Calu3 (cell line): ENCODE data around the gene NPHP4. TPM values are rescaled to one million over a fixed set of nuclear protein-coding genes. Genes with fewer than 3 reads are reported as not detected.

ENCODE experiments used
- BruUV-seq: library from RNA; stranded (reverse); fragments of 400-500 nt; replicated peaks from 2 replicates; lab custom pipeline; 2021; lab: Mats Ljungman, UMichigan
- CTCF ChIA-PET: fragments of 300-600 bp; sonication (Branson Sonifier 250); formaldehyde crosslinking; loops from one replicate; lab custom pipeline; 2022; ENCODE audit warnings: antibody characterized with exemption; lab: Charles Lee
- DNase-seq: peaks from one replicate; pipeline ENCODE4 v3.0.0; 2022
- H3K27ac Mint-ChIP-seq: one replicate; pipeline ENCODE4 v1.8.0; 2022; ENCODE audit warnings: mixed read lengths; ENCODE audit not compliant: unreplicated experiment
- H3K27me3 Mint-ChIP-seq: one replicate; pipeline ENCODE4 v1.8.0; 2022; ENCODE audit warnings: mixed read lengths; ENCODE audit not compliant: unreplicated experiment
- H3K36me3 Mint-ChIP-seq: one replicate; pipeline ENCODE4 v1.8.0; 2022; ENCODE audit warnings: mild to moderate bottlenecking, moderate library complexity, mixed read lengths; ENCODE audit not compliant: insufficient read depth, unreplicated experiment
- H3K4me1 Mint-ChIP-seq: one replicate; pipeline ENCODE4 v1.8.0; 2022; ENCODE audit warnings: mild to moderate bottlenecking, low read depth, mixed read lengths; ENCODE audit not compliant: unreplicated experiment
- H3K4me3 Mint-ChIP-seq: one replicate; pipeline ENCODE4 v1.8.0; 2022; ENCODE audit warnings: mild to moderate bottlenecking, low read depth, moderate library complexity, mixed read lengths; ENCODE audit not compliant: unreplicated experiment
- H3K9me3 Mint-ChIP-seq: one replicate; pipeline ENCODE4 v1.8.0; 2022; ENCODE audit warnings: low read depth, mixed read lengths; ENCODE audit not compliant: unreplicated experiment
- CTCF ChIP-seq: fragments of 200-600 bp; IDR thresholded peaks from one replicate; pipeline ENCODE4 v1.8.0; 2022; ENCODE audit warnings: antibody characterized with exemption; ENCODE audit not compliant: unreplicated experiment
- intact Hi-C: fragments of 100-400 bp; cut with micrococcal nuclease; formaldehyde crosslinking; loops from one replicate; pipeline ENCODE4 v1.10.0; 2022; ENCODE audit not compliant: unreplicated experiment
- total RNA-seq: library from RNA; stranded (reverse); gene quantifications from 2 replicates; pipeline ENCODE4 v1.2.3, GENCODE V29; 2022

The NPHP4 gene
- total RNA-seq, 1 experiment from 2014 or later: 11.1 TPM

GRCh38 chr1:5918275-5918649 is 74.0 kb downstream of the NPHP4 start:
- CTCF ChIA-PET: interaction anchor here (0.7 kb wide), 1 partner anchor 833 kb away, joined by 3 read pairs; no protein-coding TSS in a partner anchor
- Mint-ChIP-seq H3K4me1 (no peaks in the 10 kb centered on the region), H3K4me3 (no peak overlapping the region), H3K27ac (no peak overlapping the region), H3K27me3 (no peaks in the 10 kb centered on the region), H3K36me3 (peaks cover 3% of the 10 kb centered on the region), H3K9me3 (no peaks in the 10 kb centered on the region)
- BruUV-seq: no TSS peak
- no peak for TF ChIP-seq CTCF
- no peak for DNase-seq
- intact Hi-C loops: no loop called here

- DNase-seq: no peak
- H3K36me3 Mint-ChIP-seq: peaks cover 3% of the 10 kb centered on the region
- H3K4me1 Mint-ChIP-seq: no peaks in the 10 kb centered on the region
- intact Hi-C loops: loop anchor here (2.0 kb wide), 1 partner anchor 407 kb away; no protein-coding TSS in a partner anchor
- no peak for TF ChIP-seq CTCF
- no peaks in the 10 kb centered on the region for H3K9me3 Mint-ChIP-seq
- H3K27me3 Mint-ChIP-seq: no peaks in the 10 kb centered on the region
- CTCF ChIA-PET: interaction anchor here (0.6 to 0.7 kb wide), 2 partner anchors 678 to 833 kb away, joined by 3 to 8 read pairs; no protein-coding TSS in a partner anchor
- no peak overlapping the region for H3K4me3 Mint-ChIP-seq
- no peak overlapping the region for H3K27ac Mint-ChIP-seq
- no TSS peak for BruUV-seq
Observed at GRCh38 chr1:5917591-5918274, 74.5 kb downstream of the NPHP4 start.

GRCh38 chr1:5917281-5917590 is 75.0 kb downstream of the NPHP4 start:
- no TSS peak for BruUV-seq
- no peak for DNase-seq
- CTCF ChIA-PET: interaction anchor here (0.6 kb wide), 1 partner anchor 677 kb away, joined by 8 read pairs; no protein-coding TSS in a partner anchor
- no peaks in the 10 kb centered on the region for H3K27me3 Mint-ChIP-seq
- peaks cover 3% of the 10 kb centered on the region for H3K36me3 Mint-ChIP-seq
- no peak for TF ChIP-seq CTCF
- H3K4me1 Mint-ChIP-seq: no peaks in the 10 kb centered on the region
- no peaks in the 10 kb centered on the region for H3K9me3 Mint-ChIP-seq
- intact Hi-C loops: loop anchor here (2.0 kb wide), 1 partner anchor 406 kb away; no protein-coding TSS in a partner anchor
- no peak overlapping the region for H3K27ac Mint-ChIP-seq
- H3K4me3 Mint-ChIP-seq: no peak overlapping the region

GRCh38 chr1:5916572-5917280 is 75.5 kb downstream of the NPHP4 start:
- BruUV-seq: no TSS peak
- DNase-seq: no peak
- intact Hi-C loops: loop anchor here (2.0 kb wide), 1 partner anchor 406 kb away; no protein-coding TSS in a partner anchor
- CTCF ChIA-PET: no interaction called here
- H3K27ac Mint-ChIP-seq: no peak overlapping the region
- peaks cover 8% of the 10 kb centered on the region for H3K36me3 Mint-ChIP-seq
- H3K4me3 Mint-ChIP-seq: no peak overlapping the region
- TF ChIP-seq CTCF: no peak
- no peaks in the 10 kb centered on the region for H3K27me3 Mint-ChIP-seq
- H3K4me1 Mint-ChIP-seq: no peaks in the 10 kb centered on the region
- H3K9me3 Mint-ChIP-seq: no peaks in the 10 kb centered on the region
